Type B pancreatic cell (in vitro differentiated cells): Measurements from ENCODE around the gene TRPM6. TPM values are rescaled to one million over a fixed set of nuclear protein-coding genes. Genes with fewer than 3 reads are reported as not detected.

Experiments used
- DNase-seq: peaks from one replicate; pipeline ENCODE4 v3.0.0; 2021; ENCODE audit warnings: mixed read lengths; ENCODE audit not compliant: unreplicated experiment; ENCODE audit errors: extremely low spot score
- H3K27ac Mint-ChIP-seq: 2 replicates; pipeline ENCODE4 v1.8.0; 2021; ENCODE audit warnings: mild to moderate bottlenecking, mixed read lengths
- H3K27me3 Mint-ChIP-seq: 2 replicates; pipeline ENCODE4 v1.8.0; 2021; ENCODE audit warnings: mixed read lengths
- H3K36me3 Mint-ChIP-seq: 2 replicates; pipeline ENCODE4 v1.8.0; 2021; ENCODE audit warnings: mixed read lengths
- H3K4me1 Mint-ChIP-seq: one replicate; pipeline ENCODE4 v1.8.0; 2021; ENCODE audit warnings: mixed read lengths; ENCODE audit not compliant: unreplicated experiment
- H3K4me3 Mint-ChIP-seq: 2 replicates; pipeline ENCODE4 v1.8.0; 2021; ENCODE audit warnings: mild to moderate bottlenecking, mixed read lengths
- H3K9me3 Mint-ChIP-seq: 2 replicates; pipeline ENCODE4 v1.8.0; 2021; ENCODE audit warnings: mixed read lengths
- CTCF ChIP-seq: fragments of 200-600 bp; sonication (generic); conservative IDR thresholded peaks from 2 replicates; pipeline ENCODE4 v1.5.0; 2021; ENCODE audit warnings: antibody characterized with exemption, mild to moderate bottlenecking
- long read RNA-seq: library from polyadenylated mRNA; unstranded; transcript quantifications from one replicate; pipeline ENCODE4 v2.0.0, GENCODE V29; 2020
- total RNA-seq: library from RNA; stranded (reverse); gene quantifications from 2 replicates; pipeline ENCODE4 v1.2.1, GENCODE V29; 2021; ENCODE audit warnings: low replicate concordance

Gene TRPM6
- total RNA-seq = 1.4 and 16.9 TPM in 2 replicates
- long read RNA-seq, partial matches to known transcripts = 8 of 9 reads
- long read RNA-seq, other reads (novel, unspliced or antisense) = 1 of 9 reads

GRCh38 chr9:74887041-74887980 lies at the start of gene TRPM6:
Gene TRPM6, minus strand, starts transcription at chr9:74887921. Its CDS starts 65 bp downstream, at chr9:74887856.
- peaks cover 36% of the 10 kb centered on the region for H3K27me3 Mint-ChIP-seq
- no peak for DNase-seq
- H3K27ac Mint-ChIP-seq = peak within 1 kb of the TSS; percentile 87
- peaks cover 8% of the 10 kb centered on the region for H3K9me3 Mint-ChIP-seq
- no peaks in the 10 kb centered on the region for H3K4me1 Mint-ChIP-seq
- TF ChIP-seq CTCF = no peak
- H3K4me3 Mint-ChIP-seq = peak within 1 kb of the TSS; percentile 96
- H3K36me3 Mint-ChIP-seq = no peaks in the 10 kb centered on the region

GRCh38 chr9:74935008-74935407 lies 47.3 kb upstream of the TRPM6 start:
- Mint-ChIP-seq H3K4me3 (no peak overlapping the region), H3K27me3 (no peaks in the 10 kb centered on the region), H3K27ac (no peak overlapping the region), H3K9me3 (no peaks in the 10 kb centered on the region), H3K36me3 (no peaks in the 10 kb centered on the region), H3K4me1 (no peaks in the 10 kb centered on the region)
- no peak for TF ChIP-seq CTCF
- DNase-seq = no peak

- no peak overlapping the region for H3K4me3 Mint-ChIP-seq
- no peaks in the 10 kb centered on the region for H3K4me1 Mint-ChIP-seq
- TF ChIP-seq CTCF = no peak
- DNase-seq = no peak
- no peaks in the 10 kb centered on the region for H3K36me3 Mint-ChIP-seq
- no peaks in the 10 kb centered on the region for H3K27me3 Mint-ChIP-seq
- peaks cover 4% of the 10 kb centered on the region for H3K9me3 Mint-ChIP-seq
- no peak overlapping the region for H3K27ac Mint-ChIP-seq
Observed at GRCh38 chr9:74921737-74922136, 34.0 kb upstream of the TRPM6 start.

GRCh38 chr9:74920944-74921626 lies 33.4 kb upstream of the TRPM6 start:
- no peak for TF ChIP-seq CTCF
- H3K4me1 Mint-ChIP-seq = no peaks in the 10 kb centered on the region
- no peaks in the 10 kb centered on the region for H3K27me3 Mint-ChIP-seq
- no peaks in the 10 kb centered on the region for H3K36me3 Mint-ChIP-seq
- no peak overlapping the region for H3K27ac Mint-ChIP-seq
- no peak overlapping the region for H3K4me3 Mint-ChIP-seq
- peaks cover 4% of the 10 kb centered on the region for H3K9me3 Mint-ChIP-seq
- DNase-seq = no peak

GRCh38 chr9:74910036-74910435 lies 22.3 kb upstream of the TRPM6 start:
- DNase-seq = no peak
- H3K27me3 Mint-ChIP-seq = no peaks in the 10 kb centered on the region
- H3K4me3 Mint-ChIP-seq = no peak overlapping the region
- no peak overlapping the region for H3K27ac Mint-ChIP-seq
- H3K4me1 Mint-ChIP-seq = no peaks in the 10 kb centered on the region
- no peaks in the 10 kb centered on the region for H3K36me3 Mint-ChIP-seq
- H3K9me3 Mint-ChIP-seq = peaks cover 6% of the 10 kb centered on the region
- no peak for TF ChIP-seq CTCF
